Brain pericyte (primary cell): ENCODE measurements around the gene DRD4.

Experiments used
- DNase-seq: peaks from one replicate; pipeline ENCODE4 v3.0.0-alpha.2; 2012; ENCODE audit warnings: low read depth, low spot score

DRD4 gene

DNA sequence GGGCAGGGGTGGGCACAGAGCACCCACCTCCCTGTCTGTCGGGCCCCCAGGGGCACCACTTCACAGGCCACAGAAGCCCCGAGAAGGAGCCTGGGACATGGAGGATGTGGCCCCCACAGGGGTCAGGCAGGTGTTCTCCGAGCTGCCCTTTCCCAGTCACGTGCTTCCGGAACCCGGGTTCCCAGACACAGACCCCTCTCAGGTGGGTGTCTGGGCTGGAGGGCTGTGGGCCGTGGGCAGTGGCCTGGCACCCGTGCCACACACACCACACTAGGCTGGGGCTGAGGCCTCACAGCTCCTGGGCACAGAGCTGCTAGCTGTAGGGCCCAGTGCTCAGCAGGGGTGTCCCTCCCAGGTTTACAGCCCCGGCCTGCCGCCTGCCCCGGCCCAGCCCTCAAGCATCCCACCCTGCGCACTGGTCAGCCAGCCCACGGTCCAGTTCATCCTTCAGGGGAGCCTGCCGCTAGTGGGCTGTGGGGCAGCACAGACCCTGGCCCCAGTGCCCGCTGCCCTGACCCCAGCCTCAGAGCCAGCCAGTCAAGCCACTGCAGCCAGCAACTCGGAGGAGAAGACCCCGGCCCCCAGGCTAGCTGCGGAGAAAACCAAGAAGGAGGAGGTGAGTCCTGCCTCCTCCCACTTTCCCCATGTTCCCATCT is 26.8 kb upstream of the DRD4 start:
- DNase-seq = no peak

DNA sequence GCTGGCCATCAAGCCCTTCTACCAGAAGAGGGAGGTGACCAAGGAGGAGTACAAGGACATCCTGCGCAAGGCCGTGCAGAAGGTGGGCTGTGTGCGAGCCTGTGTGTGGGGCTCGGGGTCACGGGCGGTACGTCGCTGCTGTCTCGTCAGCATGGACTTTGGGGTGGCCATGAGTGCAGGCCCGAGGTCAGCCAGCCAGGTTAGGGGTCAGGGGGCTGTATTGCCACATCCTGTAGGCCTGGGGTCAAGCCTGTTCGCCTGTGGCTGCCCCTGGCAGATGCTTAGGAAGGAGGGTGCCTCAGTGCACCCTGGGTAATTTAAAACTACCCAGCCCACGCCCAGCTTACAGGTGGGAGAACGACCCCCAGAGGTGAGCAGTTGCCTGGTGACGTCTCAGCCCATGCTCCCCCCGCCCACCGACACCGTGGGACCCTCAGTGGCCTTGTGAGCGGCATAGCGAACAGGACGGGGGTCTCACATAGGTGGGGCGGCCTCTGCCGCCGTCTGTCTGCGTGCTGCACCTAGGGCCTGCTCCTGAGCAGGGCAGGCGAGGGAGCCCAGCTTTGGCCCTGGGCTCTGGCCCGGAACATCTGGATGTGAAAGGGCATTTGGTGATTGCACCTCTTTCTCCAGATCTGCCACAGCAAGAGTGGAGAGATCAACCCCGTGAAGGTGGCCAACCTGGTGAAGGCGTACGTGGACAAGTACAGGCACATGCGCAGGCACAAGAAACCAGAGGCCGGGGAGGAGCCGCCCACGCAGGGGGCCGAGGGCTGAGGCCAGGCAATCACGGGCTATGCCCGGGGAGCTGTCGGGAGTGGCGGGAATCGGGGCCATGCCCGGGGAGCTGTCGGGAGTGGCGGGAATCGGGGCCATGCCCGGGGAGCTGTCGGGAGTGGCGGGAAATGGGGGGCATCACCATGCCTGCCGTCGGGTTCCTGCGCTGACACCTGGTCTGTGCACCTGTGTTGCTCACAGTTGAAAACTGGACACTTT is 25.8 kb upstream of the DRD4 start:
- DNase-seq = no peak

DNA sequence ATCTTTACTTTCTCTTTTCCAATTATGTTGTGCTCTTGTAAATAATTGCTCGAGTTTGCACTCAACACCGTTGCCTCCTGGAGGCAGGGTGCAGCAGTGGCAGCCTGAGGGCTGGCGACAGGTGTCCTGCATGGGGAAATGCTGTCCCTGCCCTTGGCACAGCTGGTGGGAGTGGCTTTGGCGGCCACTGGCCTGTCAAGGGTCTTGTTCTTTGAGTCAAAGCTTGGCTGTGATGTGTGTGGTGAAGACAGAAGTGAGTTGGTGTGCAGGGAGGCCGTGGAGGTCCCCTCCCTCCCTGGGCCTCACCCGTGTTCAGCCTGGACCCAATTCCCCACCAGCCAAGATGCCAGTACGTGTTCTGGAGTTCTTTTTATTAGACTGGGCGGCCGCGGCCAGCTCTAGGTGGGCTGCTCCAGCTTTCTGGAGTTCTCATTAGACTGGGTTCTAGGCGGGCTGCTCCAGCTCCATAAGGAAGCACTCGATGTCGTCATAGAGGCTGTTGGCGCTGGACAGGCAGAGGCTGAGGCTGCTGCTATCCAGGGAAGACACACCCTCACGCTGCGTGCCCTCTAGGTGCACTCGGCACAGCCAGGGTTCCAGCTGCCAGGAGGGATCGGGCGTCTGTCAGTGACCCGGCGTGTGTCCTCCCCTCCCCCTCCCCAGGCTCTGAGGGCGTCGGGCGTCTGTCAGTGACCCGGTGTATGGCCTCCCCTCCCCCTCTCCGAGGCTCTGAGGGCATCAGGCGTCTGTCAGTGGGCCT is 24.7 kb upstream of the DRD4 start:
- no peak for DNase-seq

DNA sequence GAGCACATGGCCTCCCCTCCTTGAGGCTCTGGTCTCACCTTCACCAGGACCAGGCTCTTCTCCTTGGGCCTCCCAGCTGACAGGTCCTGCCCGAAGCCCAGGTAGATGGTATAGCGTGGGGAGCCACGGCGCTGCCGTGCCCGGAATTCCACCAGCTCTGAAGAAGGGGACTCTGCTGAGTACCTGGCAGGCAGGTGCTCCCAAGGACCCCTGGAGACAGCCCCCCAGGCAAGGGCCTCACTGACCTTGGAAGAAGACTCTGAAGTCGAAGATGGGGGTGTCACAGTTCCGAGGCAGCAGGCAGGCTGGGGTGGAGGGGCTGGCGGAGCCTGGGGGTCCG is 24.1 kb upstream of the DRD4 start:
- no peak for DNase-seq

DNA sequence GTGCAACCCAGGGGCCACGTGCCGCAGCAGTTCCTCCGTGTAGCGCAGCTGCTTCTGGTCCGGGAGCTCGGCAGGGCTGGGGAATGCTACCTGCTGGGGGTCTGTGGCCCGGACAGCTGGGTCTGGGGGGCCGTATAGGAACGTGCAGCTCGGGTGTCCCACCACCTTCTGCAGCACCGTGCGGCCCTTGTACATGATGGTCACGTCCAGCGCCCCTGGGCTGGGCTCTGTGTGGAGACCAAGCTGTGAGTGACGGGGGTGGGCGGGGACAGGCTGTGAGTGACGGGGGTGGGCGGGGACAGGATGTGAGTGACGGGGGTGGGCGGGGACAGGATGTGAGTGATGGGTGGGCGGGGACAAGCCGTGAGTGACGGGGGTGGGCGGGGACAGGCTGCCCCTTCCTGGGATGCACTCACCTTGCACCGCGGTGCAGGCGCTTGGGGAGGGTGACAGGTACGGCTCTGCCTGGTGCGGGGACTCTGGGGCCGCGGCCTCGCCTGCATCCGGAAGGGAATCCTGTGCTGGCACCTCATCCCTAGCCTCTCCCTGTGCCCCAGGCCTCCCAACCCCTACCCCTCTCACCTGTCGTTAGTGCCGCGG is 23.6 kb upstream of the DRD4 start:
- DNase-seq = no peak

DNA sequence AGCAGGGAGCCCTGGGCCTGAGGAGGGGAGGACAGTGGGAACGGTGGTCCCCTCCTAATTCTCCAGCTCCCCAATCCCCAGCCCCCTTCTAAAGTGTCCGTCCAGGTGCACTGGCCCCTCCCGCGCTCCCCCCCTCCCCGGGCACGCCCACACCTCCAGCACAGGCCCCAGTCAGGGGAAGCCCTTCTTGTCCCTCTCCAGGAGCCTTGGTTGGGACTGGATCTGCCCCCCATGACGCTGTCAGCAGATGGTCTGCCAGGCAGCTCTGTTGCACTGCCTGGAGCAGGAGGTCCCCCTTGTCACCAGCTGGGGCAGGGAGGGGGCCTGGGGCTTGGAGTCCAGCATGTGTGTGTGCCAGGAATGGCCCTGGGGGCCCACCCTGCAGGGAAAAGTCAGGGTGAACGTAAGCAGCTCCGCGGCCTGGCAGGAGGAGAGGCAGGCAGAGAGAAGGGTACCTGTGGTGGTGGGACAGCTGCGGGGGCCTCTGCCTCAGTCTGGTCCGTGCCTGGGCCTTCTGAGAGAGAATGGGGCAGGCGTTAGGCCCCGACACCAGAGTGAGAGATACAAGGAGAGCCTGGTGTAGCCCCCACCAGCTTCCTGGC is 22.9 kb upstream of the DRD4 start:
- DNase-seq = no peak

DNA sequence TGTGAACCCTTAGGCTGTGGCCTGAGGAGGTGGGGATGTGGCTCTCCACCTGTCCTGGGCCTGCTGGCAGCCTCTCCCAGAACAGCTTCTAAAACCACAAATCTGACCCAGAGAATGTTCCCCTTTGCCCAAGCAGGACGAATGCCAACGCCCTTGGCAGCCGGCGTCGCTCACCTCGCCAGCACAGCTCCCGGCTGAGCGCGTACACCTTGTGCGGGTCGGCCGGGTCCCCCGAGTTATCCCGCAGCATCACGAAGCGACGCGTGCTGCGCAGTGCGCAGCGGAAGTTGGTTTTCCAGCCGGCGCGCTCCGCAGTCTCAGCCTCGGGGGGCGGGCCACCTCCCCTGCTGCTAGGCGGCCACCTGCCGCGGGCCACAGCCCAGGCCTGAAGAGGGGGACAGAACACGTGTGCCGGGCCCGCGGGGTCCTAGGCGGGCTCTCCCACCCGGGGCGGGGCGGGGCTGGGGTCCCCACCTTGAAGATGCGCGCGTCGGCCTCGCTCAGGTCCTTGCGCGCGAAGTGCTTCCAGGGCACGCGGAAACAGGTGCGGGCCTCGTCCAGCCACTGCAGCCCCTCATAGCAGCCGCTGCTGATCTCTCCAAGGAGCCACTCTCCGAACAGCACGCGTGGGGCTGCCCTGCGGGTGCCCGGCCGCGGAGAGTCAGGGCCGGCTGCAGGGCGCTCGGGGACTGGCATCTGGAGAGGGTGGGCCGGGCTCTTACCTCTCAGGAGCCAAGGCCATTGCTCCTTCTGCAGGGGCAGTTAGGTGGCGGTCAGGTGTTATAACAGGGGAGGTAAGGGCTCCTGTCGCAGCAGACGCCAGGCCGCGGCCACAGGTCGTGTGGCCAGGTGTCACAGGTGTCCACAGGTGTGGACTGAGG is 22.2 kb upstream of the DRD4 start:
- no peak for DNase-seq

DNA sequence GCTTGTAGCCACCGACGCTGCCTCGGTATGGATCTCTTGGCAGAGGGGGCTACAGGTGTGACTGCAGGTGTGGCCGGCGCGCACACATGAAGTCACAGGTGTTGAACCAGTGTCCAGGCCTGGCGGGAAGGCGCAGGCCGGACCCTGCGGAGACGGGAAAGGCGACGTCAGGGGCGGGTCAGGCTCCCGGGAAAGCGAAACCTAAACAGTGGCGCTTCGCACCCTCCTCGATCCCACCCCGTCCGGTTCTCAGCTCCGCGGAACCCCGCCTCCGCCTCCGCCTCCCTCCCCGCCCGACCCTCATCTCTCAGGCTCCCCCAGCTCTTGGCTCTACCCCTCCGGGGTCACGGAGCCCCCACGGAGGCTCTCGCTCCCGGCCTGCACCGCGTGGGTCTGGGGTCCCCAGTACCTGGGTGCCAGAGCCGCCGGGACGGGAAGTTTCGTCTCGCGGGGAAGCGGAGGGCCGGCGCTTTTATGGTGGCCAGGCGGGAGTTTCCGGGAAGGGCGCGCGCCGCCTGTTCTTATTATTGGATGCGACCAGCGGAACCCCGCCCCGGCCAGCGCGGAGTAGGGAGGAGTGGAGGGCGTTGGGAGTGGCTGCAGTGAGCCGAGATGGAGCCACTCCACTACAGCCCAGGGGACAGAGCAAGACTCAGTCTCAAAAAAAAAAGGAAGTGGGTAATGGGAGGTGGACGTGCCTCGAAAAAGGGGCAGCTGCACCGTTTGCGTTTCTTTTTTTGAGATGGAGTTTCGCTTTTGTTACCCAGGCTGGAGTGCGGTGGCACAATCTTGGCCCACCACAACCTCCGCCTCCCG is 21.4 kb upstream of the DRD4 start, which contains the start of gene IRF7:
TSS of gene IRF7 (minus strand) at position 447 of the 816 bp plus-strand sequence. CDS start 586 bp downstream, outside the sequence.
- peak; percentile 53 for DNase-seq

DNA sequence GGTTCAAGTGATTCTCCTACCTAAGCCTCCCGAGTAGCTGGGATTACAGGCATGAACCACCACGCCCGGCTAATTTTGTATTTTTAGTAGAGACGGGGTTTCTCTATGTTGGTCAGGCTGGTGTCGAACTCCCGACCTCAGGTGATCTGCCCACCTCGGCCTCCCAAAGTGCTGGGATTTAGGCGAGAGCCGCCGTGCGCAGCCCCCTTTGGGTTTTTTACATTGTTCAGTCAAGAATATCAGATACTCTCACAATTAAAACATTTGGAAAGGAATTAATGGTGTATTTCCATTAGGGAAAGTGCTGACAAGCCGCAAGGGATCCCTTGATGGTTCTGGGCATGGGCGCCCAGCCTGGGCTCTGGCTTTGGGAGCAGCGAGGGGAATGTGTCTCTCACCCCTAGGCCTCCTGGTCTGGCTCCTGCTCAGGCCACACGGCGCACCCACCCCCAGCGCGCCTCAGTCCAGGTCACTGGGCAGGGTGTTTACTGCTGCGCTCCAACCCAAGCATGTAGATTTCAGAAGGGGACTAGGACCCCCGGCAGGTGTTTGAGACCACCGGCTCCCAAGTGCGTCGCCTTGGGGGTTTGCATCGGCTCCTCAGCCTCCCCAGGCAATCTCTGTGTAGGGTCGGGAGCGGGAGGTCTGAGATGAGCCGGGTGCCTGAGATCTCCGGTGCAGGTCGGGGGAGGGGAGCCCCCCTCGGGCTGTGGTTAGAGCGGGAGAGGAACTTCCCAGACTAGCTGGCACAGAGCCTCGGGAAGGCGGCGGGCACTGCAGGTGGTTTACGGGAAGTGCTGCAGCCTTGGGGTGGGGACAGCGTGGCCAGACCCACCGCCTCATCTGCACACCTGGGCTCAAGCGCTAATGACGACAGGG is 20.5 kb upstream of the DRD4 start:
- DNase-seq = no peak

DNA sequence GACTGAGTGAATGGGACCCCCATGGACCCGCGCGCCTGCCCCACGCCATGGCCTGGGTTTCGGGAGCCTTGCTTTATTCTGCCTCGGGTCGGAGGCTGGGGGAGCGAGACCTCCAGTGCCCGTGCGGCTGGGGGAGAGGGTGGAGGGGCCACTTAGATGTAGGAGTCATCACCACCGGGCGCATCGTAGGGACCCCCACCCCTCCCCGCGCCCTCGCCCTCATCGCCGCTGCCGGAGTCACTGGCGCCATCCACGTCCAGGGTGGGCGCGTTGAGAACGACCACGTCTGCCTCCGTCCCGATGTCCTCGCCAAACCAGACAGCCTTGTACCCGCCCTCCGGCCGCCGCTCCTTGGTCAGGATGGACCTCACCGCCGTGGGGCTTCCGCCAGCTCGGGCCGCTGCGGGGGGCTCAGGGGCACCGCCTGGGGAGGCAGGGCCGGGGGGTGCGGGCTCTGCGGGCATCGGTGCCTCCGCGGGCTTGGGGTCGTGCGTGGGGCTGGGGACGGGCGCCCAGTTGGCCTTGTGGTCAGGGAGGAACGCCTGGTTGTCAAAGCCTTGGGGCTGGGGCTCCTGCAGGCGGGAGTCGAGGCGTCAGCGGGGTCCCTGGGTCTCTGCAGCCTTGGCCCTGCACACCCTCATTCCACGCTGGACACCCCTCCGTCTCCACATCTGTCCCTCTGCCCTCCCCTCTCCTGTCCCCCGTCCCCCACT is 19.7 kb upstream of the DRD4 start:
- no peak for DNase-seq

DNA sequence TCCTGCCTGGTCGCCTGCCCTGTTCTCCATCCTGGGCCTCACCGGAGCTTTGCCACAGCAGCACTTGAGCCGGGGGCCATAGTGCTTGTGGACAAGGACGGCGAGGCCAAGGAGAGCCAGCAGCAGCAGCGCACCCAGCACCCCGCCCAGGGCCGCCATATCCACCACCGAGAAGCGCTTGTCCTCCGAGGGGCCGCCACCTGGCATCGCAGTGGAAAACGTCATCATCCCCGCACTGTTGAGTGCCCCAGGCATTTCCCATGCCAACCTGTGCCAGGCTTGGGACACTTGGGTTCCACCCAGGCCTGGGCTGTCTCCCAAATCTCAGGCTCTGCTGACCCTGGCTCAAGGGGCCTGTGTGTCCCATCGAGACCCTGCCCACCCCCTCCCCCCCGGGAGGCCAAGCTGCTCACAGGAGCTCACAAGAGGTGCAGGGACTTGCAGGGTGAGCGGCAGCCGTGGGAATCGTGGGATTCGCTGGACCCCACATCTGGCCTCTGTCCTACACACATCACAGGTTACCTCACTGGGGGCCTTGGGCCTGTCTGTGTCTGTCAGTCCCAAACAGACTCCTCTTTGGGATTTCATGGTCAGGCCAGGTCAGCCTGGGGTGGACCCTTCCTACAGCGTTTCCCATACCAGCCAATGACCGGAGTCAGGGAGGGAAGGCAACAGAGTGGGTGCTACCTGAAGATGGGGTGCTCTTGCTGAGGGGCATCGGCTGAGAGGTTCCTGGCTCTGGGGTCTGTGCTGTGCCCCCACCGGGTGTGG is 19.0 kb upstream of the DRD4 start:
- no peak for DNase-seq

DNA sequence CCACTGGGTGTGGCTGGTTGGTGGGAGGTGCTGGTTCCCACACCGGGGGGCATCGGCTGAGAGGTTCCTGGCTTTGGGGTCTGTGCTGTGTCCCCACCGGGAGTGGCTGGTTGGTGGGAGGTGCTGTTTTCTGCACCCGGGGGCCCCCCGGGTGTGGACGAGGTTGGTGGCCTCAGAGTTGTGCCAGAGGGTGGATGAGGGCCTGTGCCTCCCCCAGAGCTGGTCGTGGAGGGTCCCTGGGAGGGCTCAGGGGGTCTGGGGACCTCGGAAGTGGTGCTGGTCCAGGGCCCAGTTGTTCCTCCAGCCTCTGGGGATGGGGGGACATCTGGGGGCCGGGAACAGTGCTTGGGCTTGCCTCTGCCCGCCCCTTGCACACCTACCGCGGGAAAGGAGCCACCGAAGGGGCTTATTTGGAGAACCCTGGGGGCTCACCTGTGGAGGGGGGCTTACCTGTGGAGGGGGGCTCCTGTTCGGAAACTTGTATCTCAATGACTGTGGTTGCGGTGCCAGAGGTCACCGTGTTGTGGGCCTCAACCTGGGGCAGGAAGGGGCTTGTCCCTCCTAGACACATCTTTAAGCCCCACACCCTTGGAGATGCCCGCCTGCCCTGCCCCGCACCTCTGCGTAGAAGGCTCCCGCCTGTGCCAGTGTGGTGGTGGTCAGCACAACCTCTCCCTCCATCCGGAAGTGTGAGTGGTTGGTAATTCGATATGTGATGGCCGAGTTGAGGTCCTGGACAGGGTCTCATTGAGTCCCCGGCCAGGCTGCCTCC is 18.0 kb upstream of the DRD4 start:
- DNase-seq = no peak

DNA sequence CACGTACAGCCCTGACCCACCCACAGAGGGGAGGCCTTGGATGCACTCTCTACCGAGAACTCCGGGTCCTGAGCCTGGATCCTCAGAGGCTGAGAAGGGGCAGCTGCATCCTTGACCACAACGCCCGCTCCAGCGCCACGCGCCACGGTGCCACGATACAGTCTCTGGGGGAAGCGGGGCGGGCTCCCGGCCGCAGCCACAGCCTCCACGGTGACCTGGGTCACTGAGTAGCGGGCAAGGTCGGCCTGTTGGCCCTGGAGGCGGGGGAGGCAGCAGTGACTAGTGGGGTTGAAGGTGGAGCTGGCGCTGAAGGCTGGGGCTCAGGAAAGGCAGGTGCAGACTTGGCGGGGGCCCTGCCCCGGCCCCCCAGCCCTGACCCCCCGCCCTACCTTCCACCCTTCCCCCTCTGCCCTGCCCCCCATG is 17.4 kb upstream of the DRD4 start:
- no peak for DNase-seq

DNA sequence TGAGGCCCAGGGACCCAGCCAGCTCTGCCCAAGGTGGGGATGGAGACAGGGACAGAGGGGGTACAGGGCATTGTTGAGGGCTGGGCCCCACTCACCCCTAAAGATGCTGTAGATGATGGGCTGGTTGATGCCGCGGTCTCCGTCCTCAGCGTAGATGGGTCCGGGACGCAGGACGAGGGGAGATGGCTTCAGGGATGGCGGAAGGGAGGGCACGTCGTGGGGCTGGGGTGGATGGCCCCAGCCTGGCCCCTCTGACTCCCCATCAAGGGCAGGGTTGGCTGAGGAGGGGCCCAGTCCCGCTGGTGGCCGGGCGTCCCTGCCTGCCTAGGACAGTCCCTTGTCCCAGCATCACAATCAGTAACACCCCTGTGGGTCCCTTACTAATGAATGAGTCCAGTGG is 16.9 kb upstream of the DRD4 start:
- no peak for DNase-seq

DNA sequence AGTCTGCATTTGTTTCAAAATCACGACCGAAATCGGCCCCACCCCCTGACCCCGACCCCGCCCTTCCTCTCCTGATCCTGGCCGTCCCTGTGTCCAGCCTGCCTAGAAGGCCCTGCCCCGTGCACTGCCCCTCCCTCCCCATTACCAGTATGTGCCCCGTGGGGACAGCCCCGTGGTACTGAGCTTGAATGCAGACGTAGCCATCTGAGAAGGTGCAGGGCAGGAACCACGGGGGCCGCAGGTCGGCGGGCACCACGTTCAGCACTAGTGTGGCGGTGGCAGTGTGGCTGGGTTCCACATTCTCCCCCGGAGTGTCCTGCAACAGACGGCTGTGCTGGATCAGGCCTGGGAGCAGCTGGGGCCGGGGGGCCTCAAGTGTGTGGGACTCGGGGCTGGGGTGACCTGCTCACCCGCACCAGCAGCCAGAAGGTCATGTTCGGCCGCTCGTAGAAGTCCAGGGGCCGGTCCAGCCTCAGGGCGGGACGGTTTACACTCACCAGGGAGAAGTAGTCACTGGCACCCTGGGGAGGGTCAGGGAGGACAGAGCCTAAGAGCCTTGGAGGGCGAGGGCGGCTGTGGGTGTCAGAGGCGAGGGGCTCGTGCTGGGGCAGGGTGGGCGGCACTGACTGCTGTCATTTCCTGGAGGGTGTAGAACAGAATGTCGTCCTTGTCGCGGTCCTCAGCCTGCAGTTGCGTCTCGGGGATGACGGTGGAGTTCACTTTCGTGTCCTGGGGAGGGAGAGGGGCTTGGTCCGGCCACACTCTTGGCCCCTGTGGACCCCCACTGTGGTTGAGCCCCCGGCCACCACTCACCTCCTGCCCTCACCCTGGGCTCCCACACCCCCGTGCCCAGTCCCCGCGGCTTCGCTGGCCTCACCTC is 15.9 kb upstream of the DRD4 start:
- no peak for DNase-seq
